HAP-1 (cell line): ENCODE data around the gene GAL3ST2.
"Not testable (repeated sequence)": the region's sequence is repeated elsewhere in the genome, so short reads cannot be mapped to it uniquely, and the experiment has no call there.

Experiments used
- DNase-seq, 2 experiments: peaks; one replicate each; pipeline ENCODE4 v3.0.0-alpha.2; 2016 to 2020; ENCODE audit warnings: low spot score in 2 of 2
- H3K27me3 ChIP-seq: fragments of 250-450 bp; sonication (Bioruptor Pico); 2 replicates; pipeline ENCODE4 v1.5.1; 2020; ENCODE audit warnings: low read depth, mild to moderate bottlenecking, moderate library complexity
- H3K36me3 ChIP-seq: fragments of 250-450 bp; sonication (Bioruptor Pico); replicated peaks from 2 replicates; pipeline ENCODE4 v1.5.1; 2020; ENCODE audit warnings: mild to moderate bottlenecking
- H3K4me1 ChIP-seq: fragments of 250-450 bp; sonication (Bioruptor Pico); 2 replicates; pipeline ENCODE4 v1.5.1; 2020; ENCODE audit warnings: mild to moderate bottlenecking
- H3K4me3 ChIP-seq: fragments of 250-450 bp; sonication (Bioruptor Pico); 2 replicates; pipeline ENCODE4 v1.5.1; 2020; ENCODE audit warnings: mild to moderate bottlenecking, moderate library complexity
- H3K9me3 ChIP-seq: fragments of 250-450 bp; sonication (Bioruptor Pico); 2 replicates; pipeline ENCODE4 v1.5.1; 2020; ENCODE audit warnings: mild to moderate bottlenecking, moderate library complexity
- in situ Hi-C: fragments of 300-500 bp; cut with MboI; formaldehyde crosslinking; loops from 3 replicates; pipeline ENCODE4 v1.14.3; 2020; ENCODE audit warnings: low sequenced_read_pairs, inconsistent platforms, mixed read lengths

The GAL3ST2 gene

GRCh38 chr2:241752689-241753276 is 23.8 kb upstream of the GAL3ST2 start:
- no peaks in the 10 kb centered on the region for H3K27me3 ChIP-seq
- in situ Hi-C loops, result no loop called here
- H3K9me3 ChIP-seq, result no peaks in the 10 kb centered on the region
- no peak overlapping the region for H3K4me3 ChIP-seq
- DNase-seq, result no peak
- H3K4me1 ChIP-seq, result no peaks in the 10 kb centered on the region
- H3K36me3 ChIP-seq, result peaks cover 38% of the 10 kb centered on the region

GRCh38 chr2:241753493-241753892 is 23.1 kb upstream of the GAL3ST2 start:
- Histone ChIP-seq H3K4me1 (no peaks in the 10 kb centered on the region), H3K36me3 (peaks cover 37% of the 10 kb centered on the region), H3K9me3 (no peaks in the 10 kb centered on the region), H3K27me3 (no peaks in the 10 kb centered on the region), H3K4me3 (no peak overlapping the region)
- in situ Hi-C loops, result no loop called here
- no peak for DNase-seq

- H3K36me3 ChIP-seq, result peaks cover 31% of the 10 kb centered on the region
- H3K4me3 ChIP-seq, result no peak overlapping the region
- in situ Hi-C loops, result no loop called here
- no peaks in the 10 kb centered on the region for H3K27me3 ChIP-seq
- H3K4me1 ChIP-seq, result no peaks in the 10 kb centered on the region
- no peaks in the 10 kb centered on the region for H3K9me3 ChIP-seq
- DNase-seq, result no peak
These were observed 22.6 kb upstream of the GAL3ST2 start for GRCh38 chr2:241754042-241754441.

DNA sequence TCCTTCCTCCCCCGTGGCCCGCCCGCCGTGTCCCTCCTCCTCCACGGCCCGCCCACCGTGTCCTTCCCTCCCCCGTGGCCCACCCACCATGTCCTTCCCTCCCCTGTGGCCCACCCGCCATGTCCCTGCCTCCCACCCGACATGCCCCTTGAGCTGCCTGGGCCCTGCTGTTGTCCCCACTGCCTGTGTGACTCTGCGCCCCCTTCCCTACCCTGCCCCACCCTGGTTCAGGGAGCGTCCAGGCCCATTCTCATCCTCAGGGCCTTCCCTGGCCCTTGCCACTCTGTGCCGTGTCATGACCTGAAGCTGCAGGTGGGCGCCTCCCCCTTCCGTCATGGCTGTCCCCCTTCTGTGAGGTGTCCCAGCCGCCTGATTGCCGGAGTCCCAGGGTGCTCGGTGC is 21.5 kb upstream of the GAL3ST2 start:
- no peaks in the 10 kb centered on the region for H3K4me1 ChIP-seq
- DNase-seq, result no peak
- H3K27me3 ChIP-seq, result no peaks in the 10 kb centered on the region
- peaks cover 26% of the 10 kb centered on the region for H3K36me3 ChIP-seq
- H3K4me3 ChIP-seq, result no peak overlapping the region
- H3K9me3 ChIP-seq, result no peaks in the 10 kb centered on the region
- in situ Hi-C loops, result no loop called here

DNA sequence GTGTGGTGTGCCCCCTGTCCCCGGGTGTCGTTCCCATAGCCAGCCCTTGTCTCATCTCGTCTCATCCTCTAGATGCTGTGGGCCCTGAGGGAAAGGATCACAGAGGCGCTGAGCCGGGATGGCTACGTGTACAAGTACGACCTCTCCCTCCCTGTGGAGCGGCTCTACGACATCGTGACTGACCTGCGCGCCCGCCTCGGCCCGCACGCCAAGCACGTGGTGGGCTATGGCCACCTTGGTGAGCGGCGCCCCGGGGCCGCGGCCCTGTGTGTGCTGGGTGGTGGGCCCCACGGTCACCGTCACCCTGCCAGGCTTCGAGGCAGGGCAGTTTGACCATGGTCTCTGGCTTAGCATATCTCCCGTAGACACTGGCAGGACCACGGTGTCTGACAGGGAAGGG is 20.8 kb upstream of the GAL3ST2 start:
- Histone ChIP-seq H3K4me1 (no peaks in the 10 kb centered on the region), H3K4me3 (no peak overlapping the region), H3K36me3 (peaks cover 27% of the 10 kb centered on the region), H3K27me3 (no peaks in the 10 kb centered on the region), H3K9me3 (no peaks in the 10 kb centered on the region)
- in situ Hi-C loops, result no loop called here
- no peak for DNase-seq

DNA sequence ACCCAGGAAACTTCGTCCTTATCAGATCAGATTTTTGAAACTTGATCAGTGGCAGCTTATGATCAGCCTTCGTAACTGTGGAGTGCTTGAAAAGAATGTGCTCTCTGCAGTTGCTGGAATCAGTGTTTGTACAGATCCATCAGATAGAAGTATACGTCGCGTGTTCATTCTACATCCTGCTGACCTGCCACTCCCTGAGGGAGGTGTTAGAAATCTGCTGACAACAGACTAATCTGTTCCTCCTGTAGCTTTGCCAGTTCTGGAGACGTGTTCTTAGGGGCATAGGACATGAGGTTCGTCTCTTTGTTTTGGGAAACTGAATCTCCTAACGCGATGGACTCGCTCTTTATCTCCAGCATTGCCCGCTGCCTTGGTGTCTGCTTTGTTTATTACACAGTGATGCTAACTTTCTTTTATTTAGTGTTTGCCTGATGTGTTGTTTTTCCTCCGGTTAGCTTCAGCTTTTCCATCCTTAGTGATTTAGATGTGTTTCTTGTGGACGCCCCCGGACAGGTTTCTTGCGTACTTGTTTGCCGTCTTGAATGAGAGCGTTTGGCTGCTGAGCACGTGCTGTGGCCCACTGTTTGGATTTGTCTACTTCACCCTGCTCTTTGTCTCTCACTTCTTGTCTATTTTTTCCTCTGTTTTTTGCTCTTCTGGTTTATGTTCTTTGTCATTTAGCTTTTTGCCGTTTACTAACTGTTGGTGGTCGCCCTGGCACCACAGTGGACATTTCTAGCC is 17.4 kb upstream of the GAL3ST2 start:
- H3K9me3 ChIP-seq, result no peaks in the 10 kb centered on the region
- no peaks in the 10 kb centered on the region for H3K27me3 ChIP-seq
- H3K4me3 ChIP-seq, result no peak overlapping the region
- no peak for DNase-seq
- no peaks in the 10 kb centered on the region for H3K4me1 ChIP-seq
- in situ Hi-C loops, result no loop called here
- H3K36me3 ChIP-seq, result peaks cover 24% of the 10 kb centered on the region

DNA sequence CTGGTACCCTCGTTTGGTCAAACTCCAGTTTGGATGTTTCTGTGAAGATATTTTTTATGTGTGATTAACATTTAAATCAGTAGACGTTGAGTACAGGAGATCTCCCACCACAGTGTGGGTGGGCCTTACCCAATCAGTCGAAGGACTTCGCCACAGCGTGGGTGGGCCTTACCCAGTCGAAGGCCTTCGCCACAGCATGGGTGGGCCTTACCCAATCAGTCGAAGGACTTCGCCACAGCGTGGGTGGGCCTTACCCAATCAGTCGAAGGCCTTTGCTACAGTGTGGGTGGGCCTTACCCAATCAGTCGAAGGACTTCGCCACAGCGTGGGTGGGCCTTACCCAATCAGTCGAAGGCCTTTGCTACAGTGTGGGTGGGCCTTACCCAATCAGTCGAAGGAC is 16.7 kb upstream of the GAL3ST2 start:
- H3K4me1 ChIP-seq, in situ Hi-C loops, H3K27me3 ChIP-seq, H3K4me3 ChIP-seq, H3K9me3 ChIP-seq, DNase-seq: not testable (repeated sequence)
- H3K36me3 ChIP-seq, result peaks cover 24% of the 10 kb centered on the region

- Histone ChIP-seq H3K27me3 (no peaks in the 10 kb centered on the region), H3K4me1 (no peaks in the 10 kb centered on the region), H3K36me3 (peaks cover 23% of the 10 kb centered on the region), H3K9me3 (no peaks in the 10 kb centered on the region), H3K4me3 (no peak overlapping the region)
- no peak for DNase-seq
- in situ Hi-C loops, result no loop called here
These were observed 16.3 kb upstream of the GAL3ST2 start for GRCh38 chr2:241760301-241760771.

DNA sequence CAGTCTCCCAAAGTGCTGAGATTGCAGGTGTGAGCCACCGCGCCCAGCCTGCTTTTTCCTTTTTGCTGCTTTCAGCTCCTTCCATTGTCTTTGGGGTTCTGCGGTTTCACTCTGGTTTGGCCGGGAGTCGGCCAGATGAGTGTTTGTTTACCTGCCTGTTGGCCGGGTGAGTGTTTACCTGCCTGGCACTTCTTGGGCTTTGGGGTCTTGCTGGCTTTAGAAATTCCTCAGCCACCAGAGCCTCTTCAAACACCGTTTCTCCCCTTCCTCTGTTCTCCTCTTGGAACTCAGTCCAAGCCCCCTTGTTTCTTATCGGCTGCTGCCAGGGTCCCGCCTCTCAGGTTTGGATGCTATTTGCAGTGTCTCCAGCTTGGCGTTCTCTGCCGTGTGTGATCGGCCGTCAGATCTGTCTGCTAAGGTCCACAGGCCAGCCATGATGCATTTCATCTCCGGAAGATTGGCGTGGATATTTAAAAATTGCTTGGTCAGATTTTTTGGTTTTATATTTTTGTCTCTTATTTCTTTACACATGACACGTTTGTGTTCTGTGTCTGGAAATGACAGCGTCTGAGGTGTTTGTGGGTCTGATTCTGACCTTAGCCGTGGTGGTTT is 14.2 kb upstream of the GAL3ST2 start:
- H3K4me1 ChIP-seq, result no peaks in the 10 kb centered on the region
- no peaks in the 10 kb centered on the region for H3K9me3 ChIP-seq
- in situ Hi-C loops, result no loop called here
- DNase-seq, result peak in 1 of 2 experiments; percentile 6
- H3K4me3 ChIP-seq, result no peak overlapping the region
- H3K27me3 ChIP-seq, result no peaks in the 10 kb centered on the region
- peaks cover 9% of the 10 kb centered on the region for H3K36me3 ChIP-seq

- DNase-seq, result peak in 1 of 2 experiments; percentile 8
- in situ Hi-C loops, result no loop called here
- Histone ChIP-seq H3K27me3 (no peaks in the 10 kb centered on the region), H3K4me3 (no peak overlapping the region), H3K9me3 (no peaks in the 10 kb centered on the region), H3K4me1 (no peaks in the 10 kb centered on the region), H3K36me3 (peaks cover 9% of the 10 kb centered on the region)
These were observed 13.7 kb upstream of the GAL3ST2 start for GRCh38 chr2:241762933-241763369.

DNA sequence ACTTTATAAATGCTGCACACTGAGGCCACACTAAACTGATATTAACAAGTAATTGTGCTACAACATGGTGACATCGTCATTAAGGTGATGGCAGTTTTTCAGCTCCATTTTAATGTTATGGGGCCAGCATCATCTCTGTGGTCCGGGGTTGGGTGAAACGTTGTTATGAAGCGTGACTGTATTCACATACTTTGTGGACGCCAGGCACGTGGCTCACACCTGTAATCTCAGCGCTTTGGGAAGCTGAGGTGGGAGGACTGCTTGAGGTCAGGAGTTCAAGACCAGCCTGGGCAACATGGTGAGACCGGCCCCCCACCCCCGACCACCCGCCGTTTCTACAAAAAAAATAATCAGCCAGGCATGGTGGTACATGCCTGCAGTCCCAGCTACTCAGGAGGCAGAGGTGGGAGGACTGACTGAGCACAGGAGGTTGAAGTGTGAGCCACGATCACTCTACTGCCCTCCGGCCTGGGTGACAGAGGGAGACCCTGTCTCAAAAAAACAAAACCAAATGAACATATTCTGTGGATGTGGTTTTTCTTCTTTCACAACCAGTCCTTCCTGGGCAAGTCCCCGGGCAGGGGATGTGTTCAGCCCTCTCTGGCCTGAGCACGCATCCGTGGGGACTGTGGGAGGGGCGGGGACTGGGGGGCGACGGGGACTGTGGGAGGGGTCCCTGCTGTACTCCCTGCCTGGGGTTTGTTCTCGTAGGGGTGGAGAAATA is 12.9 kb upstream of the GAL3ST2 start:
- H3K36me3 ChIP-seq, result peaks cover 9% of the 10 kb centered on the region
- DNase-seq, result no peak
- H3K4me1 ChIP-seq, result no peaks in the 10 kb centered on the region
- H3K9me3 ChIP-seq, result no peaks in the 10 kb centered on the region
- H3K4me3 ChIP-seq, result no peak overlapping the region
- in situ Hi-C loops, result no loop called here
- H3K27me3 ChIP-seq, result no peaks in the 10 kb centered on the region

GRCh38 chr2:241764275-241765241 is 12.1 kb upstream of the GAL3ST2 start:
- in situ Hi-C loops, result no loop called here
- H3K27me3 ChIP-seq, result no peaks in the 10 kb centered on the region
- DNase-seq, result peak in 1 of 2 experiments; percentile 12
- H3K36me3 ChIP-seq, result peaks cover 9% of the 10 kb centered on the region
- no peaks in the 10 kb centered on the region for H3K4me1 ChIP-seq
- no peaks in the 10 kb centered on the region for H3K9me3 ChIP-seq
- H3K4me3 ChIP-seq, result no peak overlapping the region
